Calu3 (cell line): ENCODE data around the gene SF3A1. TPM values are rescaled to one million over a fixed set of nuclear protein-coding genes. Genes with fewer than 3 reads are reported as not detected.

ENCODE experiments used
- BruUV-seq: library from RNA; stranded (reverse); fragments of 400-500 nt; replicated peaks from 2 replicates; lab custom pipeline; 2021; lab: Mats Ljungman, UMichigan
- CTCF ChIA-PET: fragments of 300-600 bp; sonication (Branson Sonifier 250); formaldehyde crosslinking; loops from one replicate; lab custom pipeline; 2022; ENCODE audit warnings: antibody characterized with exemption; lab: Charles Lee
- DNase-seq: peaks from one replicate; pipeline ENCODE4 v3.0.0; 2022
- H3K27ac Mint-ChIP-seq: one replicate; pipeline ENCODE4 v1.8.0; 2022; ENCODE audit warnings: mixed read lengths; ENCODE audit not compliant: unreplicated experiment
- H3K27me3 Mint-ChIP-seq: one replicate; pipeline ENCODE4 v1.8.0; 2022; ENCODE audit warnings: mixed read lengths; ENCODE audit not compliant: unreplicated experiment
- H3K36me3 Mint-ChIP-seq: one replicate; pipeline ENCODE4 v1.8.0; 2022; ENCODE audit warnings: mild to moderate bottlenecking, moderate library complexity, mixed read lengths; ENCODE audit not compliant: insufficient read depth, unreplicated experiment
- H3K4me1 Mint-ChIP-seq: one replicate; pipeline ENCODE4 v1.8.0; 2022; ENCODE audit warnings: mild to moderate bottlenecking, low read depth, mixed read lengths; ENCODE audit not compliant: unreplicated experiment
- H3K4me3 Mint-ChIP-seq: one replicate; pipeline ENCODE4 v1.8.0; 2022; ENCODE audit warnings: mild to moderate bottlenecking, low read depth, moderate library complexity, mixed read lengths; ENCODE audit not compliant: unreplicated experiment
- H3K9me3 Mint-ChIP-seq: one replicate; pipeline ENCODE4 v1.8.0; 2022; ENCODE audit warnings: low read depth, mixed read lengths; ENCODE audit not compliant: unreplicated experiment
- CTCF ChIP-seq: fragments of 200-600 bp; IDR thresholded peaks from one replicate; pipeline ENCODE4 v1.8.0; 2022; ENCODE audit warnings: antibody characterized with exemption; ENCODE audit not compliant: unreplicated experiment
- intact Hi-C: fragments of 100-400 bp; cut with micrococcal nuclease; formaldehyde crosslinking; loops from one replicate; pipeline ENCODE4 v1.10.0; 2022; ENCODE audit not compliant: unreplicated experiment
- total RNA-seq: library from RNA; stranded (reverse); gene quantifications from 2 replicates; pipeline ENCODE4 v1.2.3, GENCODE V29; 2022

The SF3A1 gene
- total RNA-seq, 1 experiment from 2014 or later, result 197 TPM

- no TSS peak for BruUV-seq
- no peak overlapping the region for H3K27ac Mint-ChIP-seq
- H3K9me3 Mint-ChIP-seq, result no peaks in the 10 kb centered on the region
- peaks cover 57% of the 10 kb centered on the region for H3K36me3 Mint-ChIP-seq
- DNase-seq, result no peak
- TF ChIP-seq CTCF, result no peak
- intact Hi-C loops, result no loop called here
- H3K27me3 Mint-ChIP-seq, result no peaks in the 10 kb centered on the region
- CTCF ChIA-PET, result interaction anchor here (1.0 kb wide), 1 partner anchor 8 kb away, joined by 3 read pairs; the partner anchor contains the start of gene TBC1D10A
- H3K4me3 Mint-ChIP-seq, result no peak overlapping the region
- no peaks in the 10 kb centered on the region for H3K4me1 Mint-ChIP-seq
Measured at GRCh38 chr22:30334646-30335045, 22.0 kb downstream of the SF3A1 start.

GRCh38 chr22:30333707-30334087, 23.0 kb downstream of the SF3A1 start:
- no peaks in the 10 kb centered on the region for H3K27me3 Mint-ChIP-seq
- CTCF ChIA-PET, result no interaction called here
- no peak for DNase-seq
- H3K27ac Mint-ChIP-seq, result no peak overlapping the region
- peaks cover under 1% of the 10 kb centered on the region for H3K4me1 Mint-ChIP-seq
- no peak for TF ChIP-seq CTCF
- intact Hi-C loops, result no loop called here
- no peak overlapping the region for H3K4me3 Mint-ChIP-seq
- BruUV-seq, result no TSS peak
- H3K36me3 Mint-ChIP-seq, result peaks cover 47% of the 10 kb centered on the region
- H3K9me3 Mint-ChIP-seq, result no peaks in the 10 kb centered on the region

- CTCF ChIA-PET, result no interaction called here
Measured at GRCh38 chr22:30332994-30333706, 23.5 kb downstream of the SF3A1 start.

GRCh38 chr22:30332551-30332950, 24.1 kb downstream of the SF3A1 start:
- DNase-seq, result no peak
- no peak overlapping the region for H3K27ac Mint-ChIP-seq
- H3K4me3 Mint-ChIP-seq, result no peak overlapping the region
- TF ChIP-seq CTCF, result no peak
- BruUV-seq, result no TSS peak
- intact Hi-C loops, result no loop called here
- H3K4me1 Mint-ChIP-seq, result peaks cover 12% of the 10 kb centered on the region
- peaks cover 46% of the 10 kb centered on the region for H3K36me3 Mint-ChIP-seq
- H3K27me3 Mint-ChIP-seq, result no peaks in the 10 kb centered on the region
- H3K9me3 Mint-ChIP-seq, result no peaks in the 10 kb centered on the region
- CTCF ChIA-PET, result no interaction called here

More at GRCh38 chr22:30332994-30333706, 23.5 kb downstream of the SF3A1 start:
- no TSS peak for BruUV-seq
- no peaks in the 10 kb centered on the region for H3K27me3 Mint-ChIP-seq
- H3K4me1 Mint-ChIP-seq, result peaks cover 6% of the 10 kb centered on the region
- intact Hi-C loops, result no loop called here
- H3K36me3 Mint-ChIP-seq, result peaks cover 46% of the 10 kb centered on the region
- TF ChIP-seq CTCF, result no peak
- no peak overlapping the region for H3K27ac Mint-ChIP-seq
- no peak overlapping the region for H3K4me3 Mint-ChIP-seq
- no peaks in the 10 kb centered on the region for H3K9me3 Mint-ChIP-seq
- DNase-seq, result no peak
